ENCODE results near the gene SLC15A3. TPM values are rescaled to one million over a fixed set of nuclear protein-coding genes. Genes with fewer than 3 reads are reported as not detected.
"Not testable (repeated sequence)": the region's sequence is repeated elsewhere in the genome, so short reads cannot be mapped to it uniquely, and the experiment has no call there.

SLC15A3 gene
- polyA plus RNA-seq, 10 donors, result 16.3 to 32.1 (median 24.4) TPM

DNA sequence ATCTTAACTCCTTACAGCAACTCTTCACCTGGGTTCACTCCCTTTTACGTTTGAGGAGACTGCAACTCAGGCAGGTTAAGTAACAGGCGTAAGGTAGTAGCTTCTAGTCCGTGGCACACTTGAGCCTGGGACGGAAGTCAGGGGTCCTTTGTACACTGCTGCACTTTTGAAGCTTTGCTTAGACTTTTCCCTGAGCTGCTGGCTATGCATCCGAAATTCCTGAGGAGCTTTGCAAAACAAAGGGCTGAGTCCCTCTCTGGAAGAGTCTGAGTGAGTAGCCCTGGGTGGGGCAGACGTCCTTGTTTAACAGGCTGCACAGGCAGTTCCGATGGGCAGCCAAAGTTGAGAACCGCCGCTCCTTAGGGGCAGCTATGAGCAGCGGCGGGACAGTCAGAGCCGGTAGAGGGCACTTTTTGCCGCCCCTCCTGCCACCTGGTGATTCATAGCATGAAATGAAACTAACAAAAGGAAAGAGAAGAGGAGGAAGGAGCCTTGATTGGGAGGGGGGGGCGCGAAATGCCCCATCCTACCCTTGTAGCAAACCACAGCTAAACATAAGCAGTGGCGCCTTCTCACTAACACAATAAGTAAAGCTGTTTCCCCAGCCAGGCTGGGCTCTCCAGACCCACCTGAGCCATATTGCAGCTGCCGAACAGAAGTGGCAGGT lies 36.6 kb downstream of the SLC15A3 start:
- DNase-seq, result peak in 2 of 3 donors; percentile 41 to 69

DNA sequence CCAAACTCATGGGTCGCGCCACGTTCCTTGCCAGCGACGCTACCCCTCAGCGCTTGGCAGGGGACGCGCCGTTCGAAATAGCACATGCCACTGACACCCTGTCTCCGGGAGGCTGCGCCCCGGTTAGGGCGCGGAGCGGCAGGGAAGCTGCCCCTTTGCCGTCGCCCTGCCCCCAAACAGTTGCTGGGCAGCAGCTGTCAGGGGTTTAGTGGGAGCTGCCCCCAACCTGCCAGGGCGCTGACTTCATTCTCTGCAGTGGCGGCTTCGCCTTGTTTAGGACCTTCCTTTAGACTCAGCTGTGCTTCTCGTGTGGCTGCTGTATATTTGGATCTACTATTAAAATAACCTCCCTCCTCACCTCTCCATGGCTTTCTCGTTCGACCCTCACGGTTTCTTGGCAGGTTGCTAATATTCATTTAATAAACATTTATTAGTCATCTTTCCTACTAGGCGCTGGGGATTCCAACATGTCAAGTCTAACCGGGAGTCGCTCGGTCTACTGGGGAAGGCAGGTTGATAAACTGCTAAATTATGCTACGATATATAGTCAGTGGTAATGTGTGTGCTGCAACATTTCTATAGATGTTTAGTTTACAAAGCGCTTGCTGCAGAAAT lies 37.2 kb downstream of the SLC15A3 start:
- peak; percentile 38 to 78 (median 45) for DNase-seq

DNA sequence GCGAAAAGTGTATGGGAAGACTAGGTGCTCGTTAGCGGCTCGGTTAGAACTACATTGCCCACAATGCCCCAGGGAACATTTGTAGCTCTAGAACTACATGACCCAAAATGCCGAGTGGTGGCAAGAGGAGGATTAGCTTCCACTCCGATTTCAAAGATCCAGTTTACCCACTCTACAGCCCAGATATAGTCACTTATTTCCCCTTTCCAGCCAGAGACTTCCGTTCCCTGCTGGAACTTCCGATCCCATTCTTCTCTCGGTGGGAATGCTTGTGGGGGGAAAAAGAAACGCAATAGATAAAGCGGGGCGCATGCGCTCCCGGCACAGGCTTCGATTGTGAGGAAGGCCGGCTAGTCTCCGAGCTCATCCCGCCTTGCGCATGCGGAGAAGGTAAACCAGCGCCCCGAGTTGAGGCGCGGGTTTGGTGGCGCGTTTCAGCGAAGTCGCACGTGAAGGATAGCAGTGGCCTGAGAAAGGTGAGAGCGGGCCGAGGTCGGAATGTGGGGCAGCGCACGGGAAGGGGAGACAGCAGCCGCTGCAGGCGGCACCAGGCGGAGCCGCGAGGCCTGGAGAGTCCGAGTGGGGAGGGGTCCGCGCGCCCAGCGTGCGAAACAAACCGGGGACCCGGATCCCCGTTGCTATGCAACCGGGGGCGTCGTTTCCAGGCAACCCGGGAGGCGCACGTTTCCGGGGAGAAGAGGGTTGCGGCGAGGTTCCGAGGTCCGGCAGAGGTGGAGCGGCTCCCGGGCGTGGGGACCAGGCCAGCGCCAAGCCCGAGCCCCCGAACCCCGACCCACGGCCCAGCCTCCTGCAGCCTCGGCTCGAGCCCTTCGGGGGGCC lies 38.0 kb downstream of the SLC15A3 start, which contains the start of gene TMEM109:
Gene TMEM109, plus strand, starts transcription at position 366 of the 840 bp plus-strand sequence. CDS start 5,536 bp downstream, outside the sequence.
- DNase-seq, result peak; percentile 93 to 98 (median 94)

DNA sequence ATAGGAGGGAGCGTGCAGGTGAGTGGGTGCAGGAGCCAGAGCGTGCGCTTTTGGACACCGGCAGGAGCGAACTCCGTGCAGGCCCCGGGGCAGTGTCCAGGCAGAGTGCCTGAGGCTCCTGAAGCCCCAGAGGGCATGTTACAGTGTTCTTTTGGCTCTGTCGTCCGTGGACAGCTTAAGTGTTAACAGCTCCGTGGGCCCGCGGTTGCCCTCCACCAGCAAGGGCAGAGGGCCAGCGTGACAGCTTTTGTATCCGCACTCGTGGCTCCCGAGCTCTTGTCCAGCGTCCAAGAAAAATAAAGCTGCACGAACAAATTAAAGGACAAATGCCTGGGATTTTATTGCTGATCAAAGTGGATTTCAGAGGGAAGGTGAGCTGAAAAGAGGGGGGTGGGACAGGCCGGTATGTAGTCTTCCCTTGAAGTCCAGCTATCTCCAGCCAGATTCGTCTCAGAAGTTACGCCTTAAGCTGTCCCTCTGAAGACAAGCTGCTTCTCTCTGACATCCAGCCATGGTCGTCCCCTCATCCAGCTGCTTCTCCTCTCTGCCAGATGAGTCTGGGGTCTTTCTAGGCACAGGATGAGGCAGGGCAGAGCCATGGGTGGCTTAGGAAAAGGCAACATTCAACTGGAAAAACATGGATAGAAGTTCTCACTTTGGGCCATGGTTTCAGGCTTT lies 39.0 kb downstream of the SLC15A3 start:
- DNase-seq, result no peak

GRCh38 chr11:60912223-60912850 lies 39.6 kb downstream of the SLC15A3 start:
- DNase-seq, result no peak

DNA sequence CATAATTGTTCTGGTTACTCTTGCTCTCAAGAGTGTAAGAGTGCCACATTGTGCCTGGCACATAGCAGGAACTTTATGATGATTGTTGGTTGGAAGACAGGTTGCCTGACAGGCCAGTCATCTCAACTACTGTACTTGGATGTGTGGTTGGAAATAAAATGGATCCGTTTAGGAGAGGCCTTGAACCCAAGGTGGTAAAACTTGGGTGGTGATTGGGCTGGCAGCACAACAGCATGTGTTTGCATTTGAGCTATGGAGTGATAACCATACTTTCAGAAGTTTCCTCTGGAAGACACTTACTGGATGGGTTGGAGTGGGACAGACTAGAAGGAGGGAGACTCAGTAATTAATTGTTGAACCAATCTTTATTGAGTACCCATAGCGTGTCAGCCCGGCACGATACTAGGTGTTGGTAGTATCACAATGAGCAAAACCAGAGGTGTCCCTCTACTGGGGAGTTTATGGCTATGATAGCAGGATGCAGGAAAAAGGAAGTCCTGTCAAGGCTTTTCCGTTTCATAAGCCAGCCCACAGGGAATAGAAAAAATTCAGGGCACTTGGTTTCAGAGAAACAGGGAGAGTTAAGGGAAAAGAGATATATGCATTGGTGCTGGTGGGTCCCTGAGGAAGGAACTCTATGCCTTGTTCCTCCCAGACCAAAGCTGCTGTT lies 41.1 kb downstream of the SLC15A3 start:
- no peak for DNase-seq

GRCh38 chr11:60910281-60910687 lies 41.7 kb downstream of the SLC15A3 start:
- DNase-seq, result no peak

GRCh38 chr11:60909680-60910280 lies 42.2 kb downstream of the SLC15A3 start:
- DNase-seq, result not testable (repeated sequence)

- DNase-seq, result no peak
These were observed 43.2 kb downstream of the SLC15A3 start for GRCh38 chr11:60908803-60909202.

GRCh38 chr11:60906132-60906972 lies 45.6 kb downstream of the SLC15A3 start, which contains the start of gene PRPF19:
Gene PRPF19 (minus strand): TSS chr11:60906585. CDS start chr11:60906382, 203 bp downstream.
- peak; percentile 97 to 98 (median 97) for DNase-seq

DNA sequence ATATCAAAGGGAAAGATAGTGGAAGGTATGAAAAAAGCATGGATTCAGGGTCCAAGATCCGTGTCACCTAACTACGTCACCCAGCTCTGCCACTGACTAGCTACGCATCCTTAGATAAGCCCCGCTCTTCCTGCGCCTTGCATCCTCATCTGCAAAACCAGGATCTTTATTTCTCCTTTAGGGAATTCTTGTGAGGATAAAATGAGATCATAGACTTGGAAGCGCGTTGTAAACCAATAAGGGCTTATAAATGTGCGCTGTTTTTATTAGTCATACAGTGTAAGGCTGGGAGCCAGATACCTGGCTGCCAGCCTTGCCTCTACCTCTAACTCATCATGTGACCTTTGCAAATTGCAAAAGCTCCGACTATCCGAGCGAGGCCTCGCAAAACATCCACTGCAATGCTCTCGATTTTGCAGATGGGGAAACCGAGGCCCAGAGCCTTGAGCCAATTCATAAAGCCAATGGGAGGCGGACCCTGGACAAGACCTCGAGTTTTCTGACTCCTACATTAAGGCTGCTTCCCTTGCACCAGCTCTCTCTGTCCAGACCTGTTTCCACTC lies 46.3 kb downstream of the SLC15A3 start:
- DNase-seq, result peak in 1 of 3 donors; percentile 16

- DNase-seq, result no peak
These were observed 46.9 kb downstream of the SLC15A3 start for GRCh38 chr11:60905047-60905446.

DNA sequence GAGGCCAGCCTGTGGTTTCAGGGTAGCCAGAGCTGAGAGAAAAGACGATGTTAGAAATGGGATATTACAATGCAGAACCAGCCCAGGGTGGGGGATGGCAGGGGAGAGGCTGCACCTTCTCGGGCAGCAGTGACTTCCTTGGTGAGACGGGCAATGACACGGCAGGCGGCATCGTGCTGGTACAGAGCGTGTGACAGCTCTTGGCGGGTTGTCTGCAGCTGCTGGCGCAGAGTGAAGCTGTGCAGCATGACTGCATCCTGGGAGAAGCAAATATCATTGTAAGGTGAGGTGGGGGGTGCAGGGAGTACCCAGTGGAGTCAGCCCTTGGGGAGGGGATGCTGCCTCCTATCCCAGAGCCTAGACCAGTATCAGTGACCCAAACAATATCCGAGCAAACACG lies 49.4 kb downstream of the SLC15A3 start:
- DNase-seq, result no peak

DNA sequence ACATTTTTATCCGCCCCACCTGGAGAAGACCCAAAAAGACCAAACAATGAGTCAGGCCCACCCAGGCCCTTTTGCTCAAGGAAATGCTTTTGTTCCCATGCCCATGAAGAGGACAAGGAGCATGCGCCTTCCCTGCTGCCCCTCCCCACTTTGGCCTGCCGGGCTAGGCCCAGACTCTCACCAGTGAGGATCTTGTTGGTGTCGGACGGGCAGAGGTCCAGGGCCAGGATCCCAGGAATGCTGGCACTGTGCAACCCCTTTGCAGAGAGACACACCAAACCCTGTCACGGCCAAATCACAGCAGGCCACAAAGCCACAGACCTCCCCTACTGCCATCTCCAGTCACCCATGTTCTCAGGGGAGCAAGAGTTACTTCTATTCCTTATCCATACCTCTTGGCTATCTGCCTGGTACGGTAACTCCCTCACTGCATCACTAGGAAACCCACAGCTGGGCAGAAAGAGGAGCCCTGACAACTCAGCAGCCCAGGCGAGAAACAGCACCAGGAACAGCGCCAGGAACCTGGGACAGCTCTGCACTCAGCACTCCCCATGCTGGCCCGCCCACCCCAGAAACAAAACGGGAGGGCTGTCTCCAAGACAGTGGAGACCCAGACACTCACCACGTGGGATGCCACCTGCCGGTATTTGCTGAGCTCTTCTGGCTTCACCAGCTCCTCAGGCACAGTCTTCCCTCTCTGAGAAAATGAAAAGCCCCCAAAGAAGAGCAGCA lies 51.1 kb downstream of the SLC15A3 start:
- DNase-seq, result no peak

DNA sequence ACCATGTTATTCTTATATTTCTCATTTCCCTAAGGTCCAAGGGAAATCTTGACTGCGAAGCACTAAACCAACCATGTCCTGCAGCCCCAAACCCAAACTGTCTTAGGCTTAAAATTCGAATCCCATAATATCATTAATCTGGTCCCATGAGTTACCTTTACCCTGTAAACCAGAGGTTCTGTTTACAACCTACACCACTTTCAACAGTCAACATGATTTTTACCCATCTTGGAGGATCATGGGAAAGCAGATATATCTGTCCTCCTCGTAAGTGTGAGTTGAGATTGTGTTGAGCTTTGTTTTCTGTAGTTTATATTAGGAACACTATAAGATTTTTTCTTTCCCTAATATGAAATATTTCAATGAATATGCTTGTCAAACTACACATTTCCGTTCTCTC lies 52.0 kb downstream of the SLC15A3 start:
- DNase-seq, result no peak

- DNase-seq, result peak; percentile 51 to 76 (median 71)
These were observed 52.7 kb downstream of the SLC15A3 start for GRCh38 chr11:60899046-60899936.

GRCh38 chr11:60897496-60897895 lies 54.5 kb downstream of the SLC15A3 start:
- DNase-seq, result no peak

Data from muscle of back (tissue), 11 donors.